Measurements from ENCODE around the gene POU5F2. TPM values are rescaled to one million over a fixed set of nuclear protein-coding genes. Genes with fewer than 3 reads are reported as not detected.

POU5F2 gene
- total and polyA plus RNA-seq, 2 of the 8 experiments (the other 6 are each of a cell fraction or from before 2014, with no cell fraction given): 0.06 to 0.08 TPM

GRCh38 chr5:93777620-93778019 lies 36.2 kb upstream of the POU5F2 start:
- Histone ChIP-seq H3K56ac (replicated peaks; ENCODE audit: insufficient read length, low read depth, low read length) (no peak overlapping the region), H3K27me3 (replicated peaks in 1 of 4; ENCODE audit: control insufficient read depth in 3 of 4, extremely low read depth in 1 of 4, insufficient read depth in 3 of 4, low read length in 3 of 4) (peaks cover 0 to 1% (median 0%) of the 10 kb centered on the region in 4 experiments; a peak in 1 of 7 replicates), H3K18ac (ENCODE audit: extremely low read depth, low read length) (no peak overlapping the region), H4K20me1 (replicated peaks in 1 of 2; ENCODE audit: control insufficient read depth in 1 of 2, insufficient read depth in 2 of 2, low read length in 2 of 2) (no peaks in the 10 kb centered on the region), H2BK12ac (ENCODE audit: low read depth, low read length) (no peak overlapping the region), H3K9ac (replicated peaks in 1 of 4; ENCODE audit: extremely low read depth in 1 of 4, low read depth in 3 of 4, low read length in 3 of 4) (no peak overlapping the region), H3K79me2 (ENCODE audit: control insufficient read depth in 1 of 2, insufficient read depth in 2 of 2, low read length in 2 of 2) (no peaks in the 10 kb centered on the region), H3K23me2 (ENCODE audit: low read depth, low read length) (no peaks in the 10 kb centered on the region), H2AFZ (ENCODE audit: low read length) (no peak overlapping the region), H3K23ac (ENCODE audit: insufficient read length) (no peak overlapping the region), H4K5ac (ENCODE audit: insufficient read length, low read depth, low read length) (no peak overlapping the region), H3K9me3 (ENCODE audit: insufficient read depth in 2 of 2, low read depth in 1 of 2, low read length in 1 of 2) (no peaks in the 10 kb centered on the region), H3K27ac (ENCODE audit: low read depth, low read length) (no peak overlapping the region), H2BK15ac (ENCODE audit: low read length) (no peak overlapping the region), H4K8ac (ENCODE audit: extremely low read depth, insufficient read depth, low read length) (no peak overlapping the region), H3K36me3 (ENCODE audit: control insufficient read depth in 2 of 4, insufficient read depth in 4 of 4, low read length in 3 of 4) (no peaks in the 10 kb centered on the region), H2BK120ac (replicated peaks; ENCODE audit: low read depth, low read length) (no peak overlapping the region), H3K79me1 (ENCODE audit: low read depth, low read length) (no peaks in the 10 kb centered on the region; the same call in 1 of the 2 replicates), H2BK20ac (ENCODE audit: low read length) (no peak overlapping the region), H3K14ac (ENCODE audit: insufficient read length) (no peak overlapping the region), H2AK5ac (ENCODE audit: low read depth, low read length) (no peak overlapping the region), H3K4me2 (ENCODE audit: insufficient read depth in 1 of 2, low read depth in 2 of 2, low read length in 2 of 2) (no peak overlapping the region), H4K91ac (replicated peaks; ENCODE audit: insufficient read length, low read length) (no peak overlapping the region), H3K4ac (replicated peaks; ENCODE audit: insufficient read length, low read depth, low read length) (no peak overlapping the region), H3K4me3 (ENCODE audit: extremely low read depth in 1 of 4, insufficient read depth in 2 of 4, low read depth in 3 of 4, low read length in 4 of 4) (no peak overlapping the region), H2BK5ac (ENCODE audit: low read depth, low read length) (no peak overlapping the region), H3K4me1 (replicated peaks in 1 of 4; ENCODE audit: control insufficient read depth in 3 of 4, insufficient read depth in 4 of 4, low read length in 3 of 4) (no peaks in the 10 kb centered on the region)
- WGBS, 2 experiments (ENCODE audit: extremely low coverage in 1 of 2, insufficient coverage in 1 of 2, insufficient read length in 1 of 2, insufficient replicate concordance in 2 of 2, low coverage in 1 of 2, low lambda C conversion rate in 2 of 2, missing lambda C conversion rate in 1 of 2): 80% methylated on average over 3 of the region's 3 CpGs; no CpG with 5 or more reads in 1 of the 2 experiments
- ChIA-PET POLR2A (ENCODE audit: partially characterized antibody) (no interaction called here), CTCF (ENCODE audit: partially characterized antibody) (no interaction called here)
- no peak for TF ChIP-seq NRF1 (IDR thresholded peaks at IDR 0.05; ENCODE audit: low read depth, low read length)
- TF ChIP-seq CBX8 (IDR thresholded peaks at IDR 0.05; ENCODE audit: borderline replicate concordance, low read depth, low read length): no peak
- TF ChIP-seq SAP30 (IDR thresholded peaks at IDR 0.05; ENCODE audit: insufficient read depth, insufficient replicate concordance, low read length): no peak
- TF ChIP-seq YY1 (IDR thresholded peaks at IDR 0.05; ENCODE audit: low read depth, low read length): no peak
- no peak for TF ChIP-seq EP300 (IDR thresholded peaks at IDR 0.05; ENCODE audit: borderline replicate concordance in 1 of 2, low read depth in 2 of 2, low read length in 2 of 2)
- no peak for FAIRE-seq
- DNase-seq (ENCODE audit: low read depth in 1 of 2, low spot score in 2 of 2): no peak
